ENCODE results near the gene BTBD19. TPM values are rescaled to one million over a fixed set of nuclear protein-coding genes. Genes with fewer than 3 reads are reported as not detected.
A peak's percentile ranks its signal among the peaks of the same experiment; 100 is the strongest.
"Not testable (repeated sequence)": the region's sequence is repeated elsewhere in the genome, so short reads cannot be mapped to it uniquely, and the experiment has no call there.

Gene BTBD19
- total and polyA plus RNA-seq, 4 experiments from 2014 or later = 0.25 to 16.8 (median 7.5) TPM

- H3K36me3 Mint-ChIP-seq = no peaks in the 10 kb centered on the region
- H3K4me3 Mint-ChIP-seq = no peak overlapping the region
- Histone ChIP-seq H3K36me3 (ENCODE audit: insufficient read depth, low read length) (no peaks in the 10 kb centered on the region), H3K27me3 (ENCODE audit: insufficient read depth, low read length) (no peaks in the 10 kb centered on the region), H3K9me3 (ENCODE audit: control insufficient read depth in 1 of 2, low read length in 2 of 2) (no peaks in the 10 kb centered on the region), H3K4me3 (ENCODE audit: low read length in 2 of 2) (no peak overlapping the region), H3K27ac (ENCODE audit: low read depth, low read length) (no peak overlapping the region), H3K4me1 (ENCODE audit: insufficient read depth, low read length) (peaks cover 4% of the 10 kb centered on the region)
- H3K27ac Mint-ChIP-seq = peak overlapping the region in 4 of 7 donors; percentile 41 to 61 (median 58)
- intact Hi-C loops (cut with micrococcal nuclease) = no loop called here
- ChIA-PET CTCF (ENCODE audit: partially characterized antibody) (interaction anchor here (0.9 to 1.7 kb wide), 5 partner anchors 12 to 661 kb away, joined by 3 to 5 read pairs (median 3); partner anchors contain the start of gene HECTD3), POLR2A (ENCODE audit: partially characterized antibody) (interaction anchor here (1.3 to 2.7 kb wide), 2 partner anchors 32 kb away, joined by 3 to 8 read pairs; partner anchors contain the start of gene PLK3)
- DNase-seq = peak in 1 of 5 donors; percentile 35
- H3K27me3 Mint-ChIP-seq = peaks cover 0 to 4% of the 10 kb centered on the region in 2 donors
- H3K9me3 Mint-ChIP-seq = no peaks in the 10 kb centered on the region
- H3K4me1 Mint-ChIP-seq = peaks cover 5 to 9% (median 8%) of the 10 kb centered on the region in 4 donors
Measured at GRCh38 chr1:44832056-44832705, 23.9 kb downstream of the BTBD19 start.

GRCh38 chr1:44834328-44834727 lies 26.0 kb downstream of the BTBD19 start:
- POLR2A ChIA-PET (ENCODE audit: partially characterized antibody) = interaction anchor here (1.1 to 1.5 kb wide), 2 partner anchors 13 to 34 kb away, joined by 3 to 11 read pairs; partner anchors contain the start of gene PLK3
- H3K4me1 ChIP-seq (ENCODE audit: insufficient read depth, low read length) = peaks cover 4% of the 10 kb centered on the region
- H3K36me3 ChIP-seq (ENCODE audit: insufficient read depth, low read length) = no peaks in the 10 kb centered on the region
- intact Hi-C loops (cut with micrococcal nuclease) = no loop called here
- DNase-seq = no peak
- no peaks in the 10 kb centered on the region for H3K9me3 ChIP-seq (ENCODE audit: control insufficient read depth in 1 of 2, low read length in 2 of 2)
- no peaks in the 10 kb centered on the region for H3K36me3 Mint-ChIP-seq
- H3K4me1 Mint-ChIP-seq = peaks cover 5 to 9% (median 8%) of the 10 kb centered on the region in 4 donors
- no peaks in the 10 kb centered on the region for H3K9me3 Mint-ChIP-seq
- H3K27me3 Mint-ChIP-seq = peaks cover under 1 to 5% of the 10 kb centered on the region in 2 donors
- no peak overlapping the region for H3K4me3 Mint-ChIP-seq
- no peak overlapping the region for H3K4me3 ChIP-seq (ENCODE audit: low read length in 2 of 2)
- CTCF ChIA-PET (ENCODE audit: partially characterized antibody) = interaction anchor here (0.9 to 3.7 kb wide), 5 partner anchors 8 to 465 kb away, joined by 3 to 14 read pairs (median 4); partner anchors contain the start of gene PLK3
- no peaks in the 10 kb centered on the region for H3K27me3 ChIP-seq (ENCODE audit: insufficient read depth, low read length)
- H3K27ac Mint-ChIP-seq = peak overlapping the region in 1 of 7 donors; percentile 32
- no peak overlapping the region for H3K27ac ChIP-seq (ENCODE audit: low read depth, low read length)

GRCh38 chr1:44835738-44836675 lies 27.7 kb downstream of the BTBD19 start:
- Mint-ChIP-seq H3K27ac (peak overlapping the region in 6 of 7 donors; percentile 7 to 74 (median 58)), H3K4me1 (peaks cover 5 to 9% (median 8%) of the 10 kb centered on the region in 4 donors), H3K4me3 (peak overlapping the region in 4 of 8 donors; percentile 19 to 69 (median 42)), H3K27me3 (peaks cover 5 to 10% of the 10 kb centered on the region in 2 donors), H3K36me3 (no peaks in the 10 kb centered on the region), H3K9me3 (no peaks in the 10 kb centered on the region)
- Histone ChIP-seq H3K9me3 (ENCODE audit: control insufficient read depth in 1 of 2, low read length in 2 of 2) (no peaks in the 10 kb centered on the region), H3K27me3 (ENCODE audit: insufficient read depth, low read length) (no peaks in the 10 kb centered on the region), H3K36me3 (ENCODE audit: insufficient read depth, low read length) (no peaks in the 10 kb centered on the region), H3K27ac (ENCODE audit: low read depth, low read length) (no peak overlapping the region), H3K4me3 (ENCODE audit: low read length in 2 of 2) (no peak overlapping the region), H3K4me1 (ENCODE audit: insufficient read depth, low read length) (peaks cover 4% of the 10 kb centered on the region)
- CTCF ChIA-PET (ENCODE audit: partially characterized antibody) = interaction anchor here (1.0 to 3.7 kb wide), 17 partner anchors 10 to 464 kb away, joined by 3 to 14 read pairs (median 6); partner anchors contain the start of genes BTBD19, HECTD3, PLK3 and RPS8
- DNase-seq = peak; percentile 71 to 83 (median 75)
- intact Hi-C loops (cut with micrococcal nuclease) = loop anchor here (1.0 to 2.0 kb wide), 6 partner anchors 15 to 468 kb away; partner anchors contain the start of gene HECTD3
- POLR2A ChIA-PET (ENCODE audit: partially characterized antibody) = interaction anchor here (0.6 to 2.1 kb wide), 7 partner anchors 15 to 50 kb away, joined by 3 to 11 read pairs (median 5); partner anchors contain the start of gene PLK3

GRCh38 chr1:44838294-44838693 lies 30.0 kb downstream of the BTBD19 start:
- Mint-ChIP-seq H3K4me1 (peaks cover 8 to 23% (median 12%) of the 10 kb centered on the region in 4 donors), H3K27me3 (peaks cover 13 to 24% of the 10 kb centered on the region in 2 donors)
- POLR2A ChIA-PET (ENCODE audit: partially characterized antibody) = interaction anchor here (1.5 to 1.6 kb wide), 2 partner anchors 30 to 55 kb away, joined by 3 read pairs; partner anchors contain the start of gene BTBD19
- intact Hi-C loops (cut with micrococcal nuclease); H3K4me3 Mint-ChIP-seq; H3K9me3 Mint-ChIP-seq; DNase-seq; H3K36me3 ChIP-seq (ENCODE audit: insufficient read depth, low read length); H3K9me3 ChIP-seq (ENCODE audit: control insufficient read depth in 1 of 2, low read length in 2 of 2); H3K27ac Mint-ChIP-seq; H3K36me3 Mint-ChIP-seq; H3K4me1 ChIP-seq (ENCODE audit: insufficient read depth, low read length); H3K27ac ChIP-seq (ENCODE audit: low read depth, low read length); H3K27me3 ChIP-seq (ENCODE audit: insufficient read depth, low read length); H3K4me3 ChIP-seq (ENCODE audit: low read length in 2 of 2): not testable (repeated sequence)
- CTCF ChIA-PET (ENCODE audit: partially characterized antibody) = interaction anchor here (1.5 to 3.1 kb wide), 4 partner anchors 30 to 126 kb away, joined by 4 to 8 read pairs (median 6); partner anchors contain the start of gene BTBD19

- no peak for DNase-seq
- H3K4me1 Mint-ChIP-seq = peaks cover 10 to 30% (median 15%) of the 10 kb centered on the region in 4 donors
- H3K4me1 ChIP-seq (ENCODE audit: insufficient read depth, low read length) = peaks cover 10% of the 10 kb centered on the region
- H3K9me3 Mint-ChIP-seq = no peaks in the 10 kb centered on the region
- peak overlapping the region in 2 of 7 donors; percentile 15 to 72 for H3K27ac Mint-ChIP-seq
- peaks cover 13 to 27% of the 10 kb centered on the region in 2 donors for H3K27me3 Mint-ChIP-seq
- no peaks in the 10 kb centered on the region for H3K36me3 Mint-ChIP-seq
- no peaks in the 10 kb centered on the region for H3K27me3 ChIP-seq (ENCODE audit: insufficient read depth, low read length)
- H3K27ac ChIP-seq (ENCODE audit: low read depth, low read length) = no peak overlapping the region
- H3K4me3 Mint-ChIP-seq = no peak overlapping the region
- ChIA-PET POLR2A (ENCODE audit: partially characterized antibody) (no interaction called here), CTCF (ENCODE audit: partially characterized antibody) (interaction anchor here (1.4 to 3.1 kb wide), 2 partner anchors 46 to 54 kb away, joined by 4 to 8 read pairs; no protein-coding TSS in a partner anchor)
- no peaks in the 10 kb centered on the region for H3K9me3 ChIP-seq (ENCODE audit: control insufficient read depth in 1 of 2, low read length in 2 of 2)
- H3K36me3 ChIP-seq (ENCODE audit: insufficient read depth, low read length) = no peaks in the 10 kb centered on the region
- intact Hi-C loops (cut with micrococcal nuclease) = no loop called here
- no peak overlapping the region for H3K4me3 ChIP-seq (ENCODE audit: low read length in 2 of 2)
Measured at GRCh38 chr1:44839576-44839975, 31.3 kb downstream of the BTBD19 start.

- Histone ChIP-seq H3K27ac (ENCODE audit: low read depth, low read length) (no peak overlapping the region), H3K27me3 (ENCODE audit: insufficient read depth, low read length) (no peaks in the 10 kb centered on the region), H3K4me3 (ENCODE audit: low read length in 2 of 2) (peak overlapping the region in 1 of 2 donors; percentile 24), H3K36me3 (ENCODE audit: insufficient read depth, low read length) (no peaks in the 10 kb centered on the region), H3K9me3 (ENCODE audit: control insufficient read depth in 1 of 2, low read length in 2 of 2) (no peaks in the 10 kb centered on the region), H3K4me1 (ENCODE audit: insufficient read depth, low read length) (peaks cover 6% of the 10 kb centered on the region)
- H3K9me3 Mint-ChIP-seq = no peaks in the 10 kb centered on the region
- intact Hi-C loops (cut with micrococcal nuclease) = no loop called here
- H3K4me1 Mint-ChIP-seq = peaks cover 4 to 24% (median 8%) of the 10 kb centered on the region in 4 donors
- peak overlapping the region in 1 of 7 donors; percentile 35 for H3K27ac Mint-ChIP-seq
- no peak for DNase-seq
- POLR2A ChIA-PET (ENCODE audit: partially characterized antibody) = interaction anchor here (0.7 to 2.1 kb wide), 5 partner anchors 23 to 68 kb away, joined by 3 to 6 read pairs (median 4); partner anchors contain the start of genes PLK3 and RPS8
- CTCF ChIA-PET (ENCODE audit: partially characterized antibody) = interaction anchor here (0.6 kb wide), 1 partner anchor 145 kb away, joined by 3 read pairs; no protein-coding TSS in a partner anchor
- peaks cover 13 to 23% of the 10 kb centered on the region in 2 donors for H3K27me3 Mint-ChIP-seq
- peak overlapping the region in 7 of 8 donors; percentile 20 to 76 (median 49) for H3K4me3 Mint-ChIP-seq
- H3K36me3 Mint-ChIP-seq = peaks cover 0 to 4% of the 10 kb centered on the region in 2 donors
Measured at GRCh38 chr1:44842486-44842861, 34.2 kb downstream of the BTBD19 start.
